GM12878 (cell line): ENCODE measurements around the gene PIAS1. TPM values are rescaled to one million over a fixed set of nuclear protein-coding genes. Genes with fewer than 3 reads are reported as not detected.

Source experiments
- ATAC-seq: fragments of 200-7000 bp; cut with Tn5 transposase; 3 replicates; pipeline ENCODE4 v1.9.1; 2020; ENCODE audit warnings: mild to moderate bottlenecking, moderate library complexity
- BruUV-seq: library from RNA; stranded (reverse); fragments of 400-500 nt; replicated peaks from 2 replicates; lab custom pipeline; 2021; lab: Mats Ljungman, UMichigan
- CTCF ChIA-PET: fragments of 300-600 bp; sonication (Branson Sonifier 250); formaldehyde crosslinking; extraction: SDS; loops from one replicate; lab custom pipeline; 2021; ENCODE audit warnings: inconsistent platforms; lab: Yijun Ruan, JAX
- POLR2A ChIA-PET: fragments of 350-600 bp; formaldehyde crosslinking; extraction: SDS; loops from one replicate; lab custom pipeline; 2021; ENCODE audit warnings: inconsistent platforms; lab: Charles Lee
- RAD21 ChIA-PET: fragments of 300-600 bp; sonication (Branson Sonifier 250); formaldehyde crosslinking; loops from one replicate; lab custom pipeline; 2023; ENCODE audit warnings: antibody characterized with exemption; ENCODE audit not compliant: unreplicated experiment; lab: Charles Lee
- SMC1A ChIA-PET: fragments of 300-600 bp; sonication (Branson Sonifier 250); formaldehyde crosslinking; loops from one replicate; lab custom pipeline; 2023; ENCODE audit not compliant: unreplicated experiment, uncharacterized antibody; lab: Charles Lee
- DNase-seq: peaks from one replicate; pipeline ENCODE4 v3.0.0-alpha.2; 2011; ENCODE audit warnings: low read depth, low spot score
- FAIRE-seq: peaks from 3 replicates; lab custom pipeline; 2011; peaks lifted over from hg19 to GRCh38; lab: Jason Lieb, UNC
- H2AFZ ChIP-seq: 2 replicates; pipeline ENCODE4 v1.6.0; 2011; ENCODE audit warnings: low read depth, low read length, control low read depth; ENCODE audit not compliant: control insufficient read depth
- H3K27ac ChIP-seq: 2 replicates; pipeline ENCODE4 v1.5.1; 2011; ENCODE audit warnings: control low read depth; ENCODE audit not compliant: control insufficient read depth, insufficient read depth
- H3K27me3 ChIP-seq, 2 experiments: replicated peaks in 1 of 2; 2 replicates each; pipeline versions ENCODE4 v1.6.0 to v1.6.1; 2011; ENCODE audit warnings: low read length in 1 of 2; ENCODE audit not compliant: control insufficient read depth in 2 of 2, insufficient read depth in 2 of 2
- H3K36me3 ChIP-seq, 2 experiments: 2 replicates each; pipeline ENCODE4 v1.5.1; 2011; ENCODE audit warnings: low read length in 1 of 2; ENCODE audit not compliant: control insufficient read depth in 2 of 2, insufficient read depth in 2 of 2
- H3K4me1 ChIP-seq: 2 replicates; pipeline ENCODE4 v1.6.1; 2011; ENCODE audit warnings: mild to moderate bottlenecking, low read length, moderate library complexity, mixed read lengths; ENCODE audit not compliant: control insufficient read depth, insufficient read depth
- H3K4me2 ChIP-seq: 2 replicates; pipeline ENCODE4 v1.6.0; 2011; ENCODE audit warnings: control low read depth; ENCODE audit not compliant: control insufficient read depth, insufficient read depth
- H3K4me3 ChIP-seq: fragments of 200-600 bp; sonication (generic); 2 replicates; pipeline ENCODE4 v1.5.1; 2016
- H3K79me2 ChIP-seq: 2 replicates; pipeline ENCODE4 v1.6.0; 2011; ENCODE audit warnings: low read length; ENCODE audit not compliant: control insufficient read depth, insufficient read depth
- H3K9ac ChIP-seq: 2 replicates; pipeline ENCODE4 v1.8.0; 2011; ENCODE audit warnings: low read length, control low read depth, mixed read lengths; ENCODE audit not compliant: control insufficient read depth, insufficient read depth
- H3K9me3 ChIP-seq: replicated peaks from 3 replicates; pipeline ENCODE4 v1.5.1; 2011; ENCODE audit warnings: mild to moderate bottlenecking, low read length; ENCODE audit not compliant: control insufficient read depth, insufficient read depth
- H4K20me1 ChIP-seq: 2 replicates; pipeline ENCODE4 v1.6.0; 2011; ENCODE audit not compliant: control insufficient read depth, insufficient read depth
- CEBPB ChIP-seq, 2 experiments: fragments of 150-350 bp in 1 of 2; IDR thresholded peaks; 2 replicates each; pipeline ENCODE4 v1.6.1; 2012 to 2014; ENCODE audit warnings: low read depth in 2 of 2, low read length in 2 of 2, borderline replicate concordance in 1 of 2, inconsistent platforms in 1 of 2
- EZH2 ChIP-seq: IDR thresholded peaks from 2 replicates; pipeline ENCODE4 v1.6.1; 2012; ENCODE audit warnings: low read depth, mild to moderate bottlenecking, control low read depth, inconsistent platforms, low read length, borderline replicate concordance; ENCODE audit not compliant: control insufficient read depth
- GATAD2B ChIP-seq: fragments of 450-650 bp; conservative IDR thresholded peaks from 2 replicates; pipeline ENCODE4 v1.6.1; 2017; ENCODE audit warnings: low read depth, mild to moderate bottlenecking, moderate library complexity
- NFYA ChIP-seq: IDR thresholded peaks from 2 replicates; pipeline ENCODE4 v1.6.1; 2011; ENCODE audit warnings: low read depth, mild to moderate bottlenecking, low read length, improper control_type of control experiment, borderline replicate concordance
- NR2C2 ChIP-seq: IDR thresholded peaks from 2 replicates; pipeline ENCODE4 v1.6.1; 2011; ENCODE audit warnings: borderline replicate concordance, low read depth; ENCODE audit not compliant: control insufficient read depth, insufficient read length
- NR2F1 ChIP-seq: fragments of 450-650 bp; conservative IDR thresholded peaks from 2 replicates; pipeline ENCODE4 v1.6.1; 2017; ENCODE audit warnings: mild to moderate bottlenecking
- YBX1 ChIP-seq: fragments of 450-650 bp; IDR thresholded peaks from 2 replicates; pipeline ENCODE4 v1.6.1; 2016; ENCODE audit warnings: antibody characterized with exemption
- WGBS: methylation state at CpG from one replicate; pipeline ENCODE4 v1.1.6; 2016; ENCODE audit warnings: low lambda C conversion rate; ENCODE audit not compliant: insufficient replicate concordance, insufficient coverage; ENCODE audit errors: missing lambda C conversion rate; 5-methylcytosine and 5-hydroxymethylcytosine counted together
- in situ Hi-C: fragments of 300-500 bp; cut with MboI; formaldehyde crosslinking; loops from 9 replicates; pipeline ENCODE4 v1.14.3; 2018; ENCODE audit warnings: mixed read lengths
- intact Hi-C: fragments of 100-400 bp; cut with micrococcal nuclease; formaldehyde crosslinking; loops from one replicate; pipeline ENCODE4 v1.14.2; 2022; ENCODE audit not compliant: unreplicated experiment
- polyA plus RNA-seq, 11 experiments: library from polyadenylated mRNA; depleted of rRNA in 4 of 11; unstranded in 6 of 11; stranded (reverse) in 5 of 11; fragments of >200 nt; fragmentation: Nextera tagmentation in 4 of 11; fragmentation: Illumina TruSeq in 1 of 11; extraction: Ambion mirVana in 4 of 11; extraction: Trizol in 1 of 11; gene quantifications; 1 replicate in 1 of 11; 2 replicates in 10 of 11; pipeline versions ENCODE4 v1.2.1 to v1.2.3, GENCODE V29; 2011 to 2016; ENCODE audit warnings: inconsistent platforms in 2 of 11, missing spikeins in 2 of 11, low read depth in 1 of 11
- total RNA-seq, 4 experiments: library from RNA; depleted of rRNA in 3 of 4; stranded (reverse); fragments of >200 nt in 3 of 4; fragmentation: Illumina TruSeq in 1 of 4; extraction: Trizol in 1 of 4; gene quantifications; 2 replicates each; pipeline versions ENCODE4 v1.2.1 to v1.2.3, GENCODE V29; 2013 to 2021
- TF ChIP-seq, protein P1 (sequence below): fragments of 450-650 bp; IDR thresholded peaks from 2 replicates; pipeline ENCODE4 v1.6.1; 2017; ENCODE audit warnings: mild to moderate bottlenecking, moderate library complexity
- TF ChIP-seq, protein P2 (sequence below): fragments of 450-650 bp; IDR thresholded peaks from 2 replicates; pipeline ENCODE4 v1.6.1; 2017; ENCODE audit warnings: antibody characterized with exemption, mild to moderate bottlenecking, moderate library complexity

The PIAS1 gene
- total and polyA plus RNA-seq, 10 of the 15 experiments (the other 5 are each of a cell fraction or from before 2014, with no cell fraction given): 20.2 to 96.3 (median 37.0) TPM

DNA sequence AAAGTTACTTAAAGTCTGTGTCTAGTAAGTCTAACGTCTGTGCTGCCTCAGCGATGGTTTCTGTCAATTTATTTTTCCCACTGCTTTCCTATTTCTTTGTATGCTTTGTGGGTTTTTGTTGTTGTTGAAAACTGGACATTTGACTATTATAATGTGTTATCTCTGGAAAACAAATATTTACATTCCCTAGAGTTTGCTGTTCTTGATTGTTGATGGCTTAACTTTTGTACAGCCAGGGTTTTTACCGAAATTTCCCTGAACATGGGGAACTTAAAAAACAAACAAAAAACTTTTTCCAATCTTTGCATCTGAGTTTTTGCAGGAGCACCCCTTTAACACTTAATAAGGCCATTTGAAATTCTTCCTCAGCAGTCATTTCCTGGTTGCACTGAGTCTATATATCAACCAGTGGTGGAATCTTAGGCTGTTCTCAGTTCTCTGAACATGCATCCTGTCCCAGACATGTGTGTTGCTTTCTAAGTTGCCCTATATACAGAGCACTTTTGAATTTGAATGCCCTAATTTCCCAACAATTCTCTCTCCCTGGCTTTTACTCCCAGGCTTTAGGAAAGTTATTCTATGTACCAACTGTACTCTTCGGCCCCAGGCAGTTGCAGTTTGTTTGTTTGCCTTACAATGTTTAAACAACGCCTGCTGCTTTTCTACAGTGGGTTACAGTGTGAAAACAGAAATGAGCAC lies 11.8 kb upstream of the PIAS1 start:
- DNase-seq (no peak), FAIRE-seq (peak; percentile 83), ATAC-seq (peak; percentile 85)
- H3K4me3 ChIP-seq: no peak overlapping the region
- peak overlapping the region; percentile 34; the same call in 1 of the 2 replicates for H3K4me2 ChIP-seq
- RAD21 ChIA-PET: no interaction called here
- POLR2A ChIA-PET: interaction anchor here (0.6 kb wide), 1 partner anchor 45 kb away, joined by 6 read pairs; no protein-coding TSS in a partner anchor
- 88% methylated on average over 5 of the region's 5 CpGs for WGBS
- BruUV-seq: no TSS peak
- SMC1A ChIA-PET: no interaction called here
- H3K4me1 ChIP-seq: peaks cover 3% of the 10 kb centered on the region; the same call in 1 of the 2 replicates
- intact Hi-C loops: no loop called here
- H2AFZ ChIP-seq: peak overlapping the region; percentile 83
- no peaks in the 10 kb centered on the region for H3K27me3 ChIP-seq
- no peak for TF ChIP-seq CEBPB (IDR thresholded peaks at IDR 0.05; ENCODE audit: borderline replicate concordance in 1 of 2, low read depth in 2 of 2, low read length in 2 of 2)
- no peak for TF ChIP-seq GATAD2B
- TF ChIP-seq, protein P1, sequence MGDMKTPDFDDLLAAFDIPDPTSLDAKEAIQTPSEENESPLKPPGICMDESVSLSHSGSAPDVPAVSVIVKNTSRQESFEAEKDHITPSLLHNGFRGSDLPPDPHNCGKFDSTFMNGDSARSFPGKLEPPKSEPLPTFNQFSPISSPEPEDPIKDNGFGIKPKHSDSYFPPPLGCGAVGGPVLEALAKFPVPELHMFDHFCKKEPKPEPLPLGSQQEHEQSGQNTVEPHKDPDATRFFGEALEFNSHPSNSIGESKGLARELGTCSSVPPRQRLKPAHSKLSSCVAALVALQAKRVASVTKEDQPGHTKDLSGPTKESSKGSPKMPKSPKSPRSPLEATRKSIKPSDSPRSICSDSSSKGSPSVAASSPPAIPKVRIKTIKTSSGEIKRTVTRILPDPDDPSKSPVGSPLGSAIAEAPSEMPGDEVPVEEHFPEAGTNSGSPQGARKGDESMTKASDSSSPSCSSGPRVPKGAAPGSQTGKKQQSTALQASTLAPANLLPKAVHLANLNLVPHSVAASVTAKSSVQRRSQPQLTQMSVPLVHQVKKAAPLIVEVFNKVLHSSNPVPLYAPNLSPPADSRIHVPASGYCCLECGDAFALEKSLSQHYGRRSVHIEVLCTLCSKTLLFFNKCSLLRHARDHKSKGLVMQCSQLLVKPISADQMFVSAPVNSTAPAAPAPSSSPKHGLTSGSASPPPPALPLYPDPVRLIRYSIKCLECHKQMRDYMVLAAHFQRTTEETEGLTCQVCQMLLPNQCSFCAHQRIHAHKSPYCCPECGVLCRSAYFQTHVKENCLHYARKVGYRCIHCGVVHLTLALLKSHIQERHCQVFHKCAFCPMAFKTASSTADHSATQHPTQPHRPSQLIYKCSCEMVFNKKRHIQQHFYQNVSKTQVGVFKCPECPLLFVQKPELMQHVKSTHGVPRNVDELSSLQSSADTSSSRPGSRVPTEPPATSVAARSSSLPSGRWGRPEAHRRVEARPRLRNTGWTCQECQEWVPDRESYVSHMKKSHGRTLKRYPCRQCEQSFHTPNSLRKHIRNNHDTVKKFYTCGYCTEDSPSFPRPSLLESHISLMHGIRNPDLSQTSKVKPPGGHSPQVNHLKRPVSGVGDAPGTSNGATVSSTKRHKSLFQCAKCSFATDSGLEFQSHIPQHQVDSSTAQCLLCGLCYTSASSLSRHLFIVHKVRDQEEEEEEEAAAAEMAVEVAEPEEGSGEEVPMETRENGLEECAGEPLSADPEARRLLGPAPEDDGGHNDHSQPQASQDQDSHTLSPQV: no peak
- no peak for TF ChIP-seq EZH2
- no peak for TF ChIP-seq YBX1
- TF ChIP-seq, protein P2, sequence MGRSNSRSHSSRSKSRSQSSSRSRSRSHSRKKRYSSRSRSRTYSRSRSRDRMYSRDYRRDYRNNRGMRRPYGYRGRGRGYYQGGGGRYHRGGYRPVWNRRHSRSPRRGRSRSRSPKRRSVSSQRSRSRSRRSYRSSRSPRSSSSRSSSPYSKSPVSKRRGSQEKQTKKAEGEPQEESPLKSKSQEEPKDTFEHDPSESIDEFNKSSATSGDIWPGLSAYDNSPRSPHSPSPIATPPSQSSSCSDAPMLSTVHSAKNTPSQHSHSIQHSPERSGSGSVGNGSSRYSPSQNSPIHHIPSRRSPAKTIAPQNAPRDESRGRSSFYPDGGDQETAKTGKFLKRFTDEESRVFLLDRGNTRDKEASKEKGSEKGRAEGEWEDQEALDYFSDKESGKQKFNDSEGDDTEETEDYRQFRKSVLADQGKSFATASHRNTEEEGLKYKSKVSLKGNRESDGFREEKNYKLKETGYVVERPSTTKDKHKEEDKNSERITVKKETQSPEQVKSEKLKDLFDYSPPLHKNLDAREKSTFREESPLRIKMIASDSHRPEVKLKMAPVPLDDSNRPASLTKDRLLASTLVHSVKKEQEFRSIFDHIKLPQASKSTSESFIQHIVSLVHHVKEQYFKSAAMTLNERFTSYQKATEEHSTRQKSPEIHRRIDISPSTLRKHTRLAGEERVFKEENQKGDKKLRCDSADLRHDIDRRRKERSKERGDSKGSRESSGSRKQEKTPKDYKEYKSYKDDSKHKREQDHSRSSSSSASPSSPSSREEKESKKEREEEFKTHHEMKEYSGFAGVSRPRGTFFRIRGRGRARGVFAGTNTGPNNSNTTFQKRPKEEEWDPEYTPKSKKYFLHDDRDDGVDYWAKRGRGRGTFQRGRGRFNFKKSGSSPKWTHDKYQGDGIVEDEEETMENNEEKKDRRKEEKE: no peak
- TF ChIP-seq NR2F1: no peak
- no peak for TF ChIP-seq NFYA
- TF ChIP-seq NR2C2: no peak
- TF ChIP-seq, all 136 proteins: peak for 0
- Histone ChIP-seq H4K20me1 (no peaks in the 10 kb centered on the region), H3K9ac (no peak overlapping the region), H3K27ac (peak overlapping the region; percentile 49), H3K9me3 (peaks cover 14% of the 10 kb centered on the region; the same call in 2 of the 3 replicates), H3K36me3 (no peaks in the 10 kb centered on the region), H3K79me2 (no peaks in the 10 kb centered on the region)
- CTCF ChIA-PET: no interaction called here
- in situ Hi-C loops: no loop called here
